HG02610 (cell line): ENCODE measurements around the gene CHI3L2.

ENCODE experiments used
- ATAC-seq: cut with Tn5 transposase; IDR thresholded peaks from one replicate; pipeline ENCODE4 v1.9.1; 2021; ENCODE audit warnings: mild to moderate bottlenecking, moderate library complexity; ENCODE audit not compliant: unreplicated experiment

CHI3L2 gene

GRCh38 chr1:111290104-111290503 is 62.6 kb downstream of the CHI3L2 start:
- ATAC-seq = no peak

- no peak for ATAC-seq
Observed at GRCh38 chr1:111290630-111291029, 63.1 kb downstream of the CHI3L2 start, which contains the start of gene CHIA. Gene CHIA (plus strand): TSS chr1:111290851. CDS start chr1:111310468, 19,617 bp downstream.
